Caco-2 (cell line): ENCODE results near the gene PER2. TPM values are rescaled to one million over a fixed set of nuclear protein-coding genes. Genes with fewer than 3 reads are reported as not detected.
A peak's percentile ranks its signal among the peaks of the same experiment; 100 is the strongest.

Experiments used
- BruUV-seq: library from RNA; stranded (reverse); fragments of 400-500 nt; replicated peaks from 2 replicates; lab custom pipeline; 2021; lab: Mats Ljungman, UMichigan
- CTCF ChIA-PET: fragments of 300-600 bp; sonication (Branson Sonifier 250); formaldehyde crosslinking; loops from one replicate; lab custom pipeline; 2022; ENCODE audit warnings: antibody characterized with exemption; lab: Charles Lee
- POLR2A ChIA-PET: fragments of 300-600 bp; sonication (Branson Sonifier 250); formaldehyde crosslinking; loops from one replicate; lab custom pipeline; 2022; ENCODE audit warnings: antibody characterized with exemption; lab: Charles Lee
- DNase-seq, 2 experiments: peaks; one replicate each; pipeline versions ENCODE4 v3.0.0 to v3.0.0-alpha.2; 2020 to 2022
- H3K27me3 ChIP-seq: replicated peaks from 2 replicates; pipeline ENCODE4 v1.6.0; 2011; ENCODE audit warnings: low read length; ENCODE audit not compliant: control insufficient read depth, insufficient read depth
- H3K36me3 ChIP-seq: 2 replicates; pipeline ENCODE4 v1.5.1; 2011; ENCODE audit warnings: low read length; ENCODE audit not compliant: control insufficient read depth, insufficient read depth
- H3K4me1 ChIP-seq: fragments of 250-450 bp; sonication (Bioruptor Pico); 2 replicates; pipeline ENCODE4 v1.5.1; 2020; ENCODE audit warnings: mild to moderate bottlenecking
- H3K4me3 ChIP-seq: 2 replicates; pipeline ENCODE4 v1.5.1; 2011; ENCODE audit warnings: low read depth, mild to moderate bottlenecking, control low read depth, low read length
- H3K9me3 ChIP-seq: fragments of 250-450 bp; sonication (Bioruptor Pico); 2 replicates; pipeline ENCODE4 v1.5.1; 2020; ENCODE audit warnings: mild to moderate bottlenecking, moderate library complexity
- H3K27ac Mint-ChIP-seq: one replicate; pipeline ENCODE4 v1.8.0; 2022; ENCODE audit warnings: mixed read lengths; ENCODE audit not compliant: unreplicated experiment
- H3K27me3 Mint-ChIP-seq: one replicate; pipeline ENCODE4 v1.8.0; 2022; ENCODE audit warnings: mixed read lengths; ENCODE audit not compliant: insufficient read depth, unreplicated experiment
- H3K36me3 Mint-ChIP-seq: one replicate; pipeline ENCODE4 v1.8.0; 2022; ENCODE audit warnings: mild to moderate bottlenecking, mixed read lengths; ENCODE audit not compliant: insufficient read depth, unreplicated experiment
- H3K4me1 Mint-ChIP-seq: one replicate; pipeline ENCODE4 v1.8.0; 2022; ENCODE audit warnings: low read depth, mixed read lengths; ENCODE audit not compliant: unreplicated experiment
- H3K4me3 Mint-ChIP-seq: one replicate; pipeline ENCODE4 v1.8.0; 2022; ENCODE audit warnings: mild to moderate bottlenecking, moderate library complexity, mixed read lengths; ENCODE audit not compliant: unreplicated experiment
- H3K9me3 Mint-ChIP-seq: one replicate; pipeline ENCODE4 v1.8.0; 2022; ENCODE audit warnings: mixed read lengths; ENCODE audit not compliant: unreplicated experiment
- intact Hi-C: fragments of 100-400 bp; cut with micrococcal nuclease; formaldehyde crosslinking; loops from one replicate; pipeline ENCODE4 v1.10.0; 2022; ENCODE audit not compliant: unreplicated experiment
- total RNA-seq: library from RNA; stranded (reverse); gene quantifications from 2 replicates; pipeline ENCODE4 v1.2.3, GENCODE V29; 2022
- TF ChIP-seq, protein P1 (sequence below), 2 experiments: fragments of 200-600 bp in 1 of 2; IDR thresholded peaks; 1 replicate in 1 of 2; 2 replicates in 1 of 2; pipeline versions ENCODE4 v1.5.1 to v1.8.0; 2011 to 2022; ENCODE audit warnings: antibody characterized with exemption in 1 of 2, control low read depth in 1 of 2, inconsistent platforms in 1 of 2, low read depth in 1 of 2, low read length in 1 of 2, mild to moderate bottlenecking in 1 of 2, moderate library complexity in 1 of 2; ENCODE audit not compliant: insufficient read depth in 1 of 2, severe bottlenecking in 1 of 2, unreplicated experiment in 1 of 2

Gene PER2
- total RNA-seq, 1 experiment from 2014 or later: 12.2 TPM

DNA sequence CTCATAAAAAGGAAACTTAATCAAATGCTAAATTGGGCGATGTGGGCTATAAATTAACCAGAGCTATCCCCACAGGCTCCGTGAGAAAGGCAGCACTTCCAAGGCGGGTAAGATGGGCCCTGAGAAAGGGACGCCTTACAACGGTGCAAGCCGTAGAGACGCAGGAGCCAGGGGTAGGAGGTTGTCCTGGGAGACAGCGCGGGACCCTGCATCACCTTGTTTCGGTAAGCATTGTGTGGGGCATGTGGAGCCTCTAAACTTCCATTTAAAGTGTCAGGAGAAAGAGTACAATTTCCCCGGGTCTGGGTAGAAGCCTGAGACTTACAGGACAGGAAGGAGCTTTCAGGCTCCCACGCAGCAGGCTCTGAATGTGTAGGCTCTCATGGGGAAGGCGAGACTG is 1.2 kb upstream of the PER2 start:
- intact Hi-C loops: loop anchor here (2.0 kb wide), 1 partner anchor 15 kb away; no protein-coding TSS in a partner anchor
- Mint-ChIP-seq H3K4me3 (peak overlapping the region; percentile 85), H3K4me1 (peaks cover 15% of the 10 kb centered on the region), H3K36me3 (peaks cover 17% of the 10 kb centered on the region), H3K9me3 (no peaks in the 10 kb centered on the region), H3K27me3 (no peaks in the 10 kb centered on the region), H3K27ac (peak overlapping the region; percentile 91)
- TSS peak; percentile 67 for BruUV-seq
- DNase-seq: no peak
- POLR2A ChIA-PET: interaction anchor here (0.6 kb wide), 1 partner anchor 26 kb away, joined by 3 read pairs; no protein-coding TSS in a partner anchor
- TF ChIP-seq, protein P1, sequence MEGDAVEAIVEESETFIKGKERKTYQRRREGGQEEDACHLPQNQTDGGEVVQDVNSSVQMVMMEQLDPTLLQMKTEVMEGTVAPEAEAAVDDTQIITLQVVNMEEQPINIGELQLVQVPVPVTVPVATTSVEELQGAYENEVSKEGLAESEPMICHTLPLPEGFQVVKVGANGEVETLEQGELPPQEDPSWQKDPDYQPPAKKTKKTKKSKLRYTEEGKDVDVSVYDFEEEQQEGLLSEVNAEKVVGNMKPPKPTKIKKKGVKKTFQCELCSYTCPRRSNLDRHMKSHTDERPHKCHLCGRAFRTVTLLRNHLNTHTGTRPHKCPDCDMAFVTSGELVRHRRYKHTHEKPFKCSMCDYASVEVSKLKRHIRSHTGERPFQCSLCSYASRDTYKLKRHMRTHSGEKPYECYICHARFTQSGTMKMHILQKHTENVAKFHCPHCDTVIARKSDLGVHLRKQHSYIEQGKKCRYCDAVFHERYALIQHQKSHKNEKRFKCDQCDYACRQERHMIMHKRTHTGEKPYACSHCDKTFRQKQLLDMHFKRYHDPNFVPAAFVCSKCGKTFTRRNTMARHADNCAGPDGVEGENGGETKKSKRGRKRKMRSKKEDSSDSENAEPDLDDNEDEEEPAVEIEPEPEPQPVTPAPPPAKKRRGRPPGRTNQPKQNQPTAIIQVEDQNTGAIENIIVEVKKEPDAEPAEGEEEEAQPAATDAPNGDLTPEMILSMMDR (IDR thresholded peaks at IDR 0.05; ENCODE audit: insufficient read depth in 1 of 2, low read depth in 1 of 2, low read length in 1 of 2, severe bottlenecking in 1 of 2, unreplicated experiment in 1 of 2): no peak
- Histone ChIP-seq H3K4me3 (peak overlapping the region; percentile 41), H3K27me3 (no peaks in the 10 kb centered on the region), H3K36me3 (no peaks in the 10 kb centered on the region), H3K9me3 (no peaks in the 10 kb centered on the region), H3K4me1 (peaks cover 32% of the 10 kb centered on the region)
- CTCF ChIA-PET: no interaction called here

DNA sequence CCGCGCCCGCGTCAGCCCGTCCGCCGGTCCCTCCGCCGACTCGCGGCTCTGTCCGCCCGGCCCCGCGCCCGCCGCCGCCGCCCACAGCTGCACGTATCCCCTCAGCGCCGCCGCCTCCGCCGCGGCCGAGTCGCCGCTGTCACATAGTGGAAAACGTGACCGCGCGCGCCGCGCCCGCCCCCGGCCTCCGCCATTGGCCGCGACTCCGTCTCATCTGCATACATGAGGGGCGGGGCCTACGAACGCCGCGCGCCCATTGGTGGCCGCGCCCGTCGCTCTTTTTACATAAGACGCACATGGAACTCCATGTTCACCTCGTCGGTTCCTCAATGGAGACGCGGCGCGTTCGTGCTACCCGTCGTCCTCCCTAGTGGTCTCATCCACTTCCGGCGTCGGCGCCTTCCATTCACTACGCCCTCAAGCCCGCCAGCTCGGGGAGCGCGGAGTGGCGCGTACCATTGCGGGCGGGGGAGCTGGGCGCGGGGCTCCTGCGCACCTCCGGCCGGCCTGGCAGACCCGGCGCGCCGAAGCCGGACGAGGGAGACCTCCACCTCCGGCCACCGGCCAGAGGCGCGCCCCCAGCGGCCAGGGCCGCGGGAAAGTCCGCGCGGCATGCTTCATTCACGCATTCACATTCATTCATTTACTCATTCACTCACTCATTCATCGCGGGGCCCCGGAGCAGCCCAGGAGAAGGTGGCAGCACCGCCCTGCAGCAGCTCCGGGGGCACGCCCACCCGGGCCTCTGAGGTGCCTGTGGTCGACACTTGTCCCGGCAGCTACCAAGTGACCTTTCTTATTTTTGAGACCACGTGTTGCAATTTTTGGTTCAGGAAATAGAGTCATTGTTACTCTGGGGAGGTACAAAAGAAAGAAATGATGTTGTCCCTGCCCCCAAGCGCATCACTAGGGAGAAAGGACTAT is 502 bp upstream of the PER2 start:
- Mint-ChIP-seq H3K4me3 (peak overlapping the region; percentile 85), H3K4me1 (peaks cover 10% of the 10 kb centered on the region), H3K27me3 (no peaks in the 10 kb centered on the region), H3K36me3 (peaks cover 17% of the 10 kb centered on the region), H3K9me3 (no peaks in the 10 kb centered on the region), H3K27ac (peak overlapping the region; percentile 91)
- POLR2A ChIA-PET: interaction anchor here (0.6 to 1.1 kb wide), 2 partner anchors 25 kb away, joined by 3 read pairs; no protein-coding TSS in a partner anchor
- Histone ChIP-seq H3K27me3 (no peaks in the 10 kb centered on the region), H3K9me3 (no peaks in the 10 kb centered on the region), H3K4me1 (peaks cover 31% of the 10 kb centered on the region), H3K4me3 (peak overlapping the region; percentile 92), H3K36me3 (no peaks in the 10 kb centered on the region)
- BruUV-seq: no TSS peak
- CTCF ChIA-PET: no interaction called here
- TF ChIP-seq, protein P1 (IDR thresholded peaks at IDR 0.05; ENCODE audit: insufficient read depth in 1 of 2, low read depth in 1 of 2, low read length in 1 of 2, severe bottlenecking in 1 of 2, unreplicated experiment in 1 of 2): peak; percentile 34 to 48
- intact Hi-C loops: loop anchor here (2.0 kb wide), 1 partner anchor 16 kb away; no protein-coding TSS in a partner anchor
- DNase-seq: peak; percentile 94 to 97

DNA sequence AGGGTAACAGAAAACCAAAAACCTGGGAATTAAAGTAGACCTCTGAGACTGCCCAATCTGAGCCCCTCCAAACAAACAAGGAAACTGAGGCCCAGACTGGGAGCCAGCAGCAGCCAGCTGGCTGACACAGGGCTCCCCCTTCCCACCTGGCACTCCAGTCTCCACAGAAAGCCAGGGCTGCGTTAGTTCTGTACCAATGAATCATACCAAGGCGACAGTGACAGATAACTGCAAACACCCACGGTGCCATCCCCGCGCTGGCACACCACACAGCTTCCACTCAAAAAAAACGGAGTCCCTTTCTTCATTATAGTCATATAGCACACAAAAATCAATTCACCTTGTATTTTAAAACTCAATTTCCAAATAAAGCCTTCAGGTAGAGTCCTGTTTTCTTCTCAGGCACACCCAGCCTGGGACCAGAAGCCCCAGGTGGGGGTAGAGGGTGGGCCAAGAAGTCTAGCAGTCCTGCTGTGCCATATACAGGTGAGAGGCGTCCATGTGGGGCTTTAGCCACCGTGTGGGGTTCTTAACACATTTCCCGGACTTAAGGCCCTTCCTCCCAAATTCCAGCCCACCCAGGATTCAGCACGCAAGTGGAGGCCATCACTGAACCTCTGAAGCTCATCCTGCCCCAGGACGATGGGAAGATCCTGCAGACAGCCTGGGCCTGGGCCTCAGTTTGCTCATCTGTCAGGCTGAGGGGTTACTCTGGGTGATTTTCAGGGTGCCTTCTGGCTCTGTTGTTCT is 1.2 kb downstream of the PER2 start:
- H3K27me3 ChIP-seq: no peaks in the 10 kb centered on the region
- H3K27ac Mint-ChIP-seq: peak overlapping the region; percentile 91
- H3K4me3 ChIP-seq: peak overlapping the region; percentile 92
- CTCF ChIA-PET: interaction anchor here (1.8 kb wide), 1 partner anchor 24 kb away, joined by 8 read pairs; no protein-coding TSS in a partner anchor
- H3K9me3 ChIP-seq: no peaks in the 10 kb centered on the region
- DNase-seq: no peak
- peaks cover 22% of the 10 kb centered on the region for H3K36me3 Mint-ChIP-seq
- peaks cover 31% of the 10 kb centered on the region for H3K4me1 ChIP-seq
- no peaks in the 10 kb centered on the region for H3K9me3 Mint-ChIP-seq
- TF ChIP-seq, protein P1 (IDR thresholded peaks at IDR 0.05; ENCODE audit: insufficient read depth in 1 of 2, low read depth in 1 of 2, low read length in 1 of 2, severe bottlenecking in 1 of 2, unreplicated experiment in 1 of 2): no peak
- no peaks in the 10 kb centered on the region for H3K27me3 Mint-ChIP-seq
- BruUV-seq: no TSS peak
- POLR2A ChIA-PET: interaction anchor here (0.6 kb wide), 1 partner anchor 47 kb away, joined by 3 read pairs; no protein-coding TSS in a partner anchor
- H3K4me1 Mint-ChIP-seq: peaks cover 10% of the 10 kb centered on the region
- no peaks in the 10 kb centered on the region for H3K36me3 ChIP-seq
- intact Hi-C loops: no loop called here
- H3K4me3 Mint-ChIP-seq: peak overlapping the region; percentile 85
